Measurements from ENCODE around the gene GON4L.

- TF ChIP-seq, protein P1, sequence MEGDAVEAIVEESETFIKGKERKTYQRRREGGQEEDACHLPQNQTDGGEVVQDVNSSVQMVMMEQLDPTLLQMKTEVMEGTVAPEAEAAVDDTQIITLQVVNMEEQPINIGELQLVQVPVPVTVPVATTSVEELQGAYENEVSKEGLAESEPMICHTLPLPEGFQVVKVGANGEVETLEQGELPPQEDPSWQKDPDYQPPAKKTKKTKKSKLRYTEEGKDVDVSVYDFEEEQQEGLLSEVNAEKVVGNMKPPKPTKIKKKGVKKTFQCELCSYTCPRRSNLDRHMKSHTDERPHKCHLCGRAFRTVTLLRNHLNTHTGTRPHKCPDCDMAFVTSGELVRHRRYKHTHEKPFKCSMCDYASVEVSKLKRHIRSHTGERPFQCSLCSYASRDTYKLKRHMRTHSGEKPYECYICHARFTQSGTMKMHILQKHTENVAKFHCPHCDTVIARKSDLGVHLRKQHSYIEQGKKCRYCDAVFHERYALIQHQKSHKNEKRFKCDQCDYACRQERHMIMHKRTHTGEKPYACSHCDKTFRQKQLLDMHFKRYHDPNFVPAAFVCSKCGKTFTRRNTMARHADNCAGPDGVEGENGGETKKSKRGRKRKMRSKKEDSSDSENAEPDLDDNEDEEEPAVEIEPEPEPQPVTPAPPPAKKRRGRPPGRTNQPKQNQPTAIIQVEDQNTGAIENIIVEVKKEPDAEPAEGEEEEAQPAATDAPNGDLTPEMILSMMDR (IDR thresholded peaks at IDR 0.05), result no peak
- no peak for TF ChIP-seq POLR2AphosphoS5 (IDR thresholded peaks at IDR 0.05)
Observed at GRCh38 chr1:155706139-155706538, 150.9 kb downstream of the GON4L start.
